GM12872 (cell line): ENCODE data around the gene SORBS1.
A peak's percentile ranks its signal among the peaks of the same experiment; 100 is the strongest.

Experiments
- CTCF ChIP-seq: IDR thresholded peaks from 3 replicates; pipeline ENCODE4 v1.5.1; 2011; ENCODE audit warnings: low read depth, mild to moderate bottlenecking, low read length, moderate library complexity; ENCODE audit not compliant: insufficient read depth

Gene SORBS1

GRCh38 chr10:95295031-95295755 is 266.0 kb downstream of the SORBS1 start:
- TF ChIP-seq CTCF = no peak

GRCh38 chr10:95293631-95294030 is 267.5 kb downstream of the SORBS1 start:
- no peak for TF ChIP-seq CTCF

GRCh38 chr10:95291365-95292039 is 269.7 kb downstream of the SORBS1 start:
- TF ChIP-seq CTCF = no peak

- peak; percentile 26; the same call in 1 of the 3 replicates for TF ChIP-seq CTCF
These were observed 270.5 kb downstream of the SORBS1 start, which contains the start of gene PDLIM1 for GRCh38 chr10:95290461-95291364. Gene PDLIM1 (minus strand): TSS chr10:95291003. CDS start chr10:95290915, 88 bp downstream.

- TF ChIP-seq CTCF = no peak
These were observed 271.2 kb downstream of the SORBS1 start for GRCh38 chr10:95289921-95290421.

GRCh38 chr10:95289003-95289920 is 271.9 kb downstream of the SORBS1 start:
- peak; percentile 43; the same call in 2 of the 3 replicates for TF ChIP-seq CTCF
